ENCODE results near the gene ZMYND8.
"Not testable (repeated sequence)": the region's sequence is repeated elsewhere in the genome, so short reads cannot be mapped to it uniquely, and the experiment has no call there.

ZMYND8 gene

DNA sequence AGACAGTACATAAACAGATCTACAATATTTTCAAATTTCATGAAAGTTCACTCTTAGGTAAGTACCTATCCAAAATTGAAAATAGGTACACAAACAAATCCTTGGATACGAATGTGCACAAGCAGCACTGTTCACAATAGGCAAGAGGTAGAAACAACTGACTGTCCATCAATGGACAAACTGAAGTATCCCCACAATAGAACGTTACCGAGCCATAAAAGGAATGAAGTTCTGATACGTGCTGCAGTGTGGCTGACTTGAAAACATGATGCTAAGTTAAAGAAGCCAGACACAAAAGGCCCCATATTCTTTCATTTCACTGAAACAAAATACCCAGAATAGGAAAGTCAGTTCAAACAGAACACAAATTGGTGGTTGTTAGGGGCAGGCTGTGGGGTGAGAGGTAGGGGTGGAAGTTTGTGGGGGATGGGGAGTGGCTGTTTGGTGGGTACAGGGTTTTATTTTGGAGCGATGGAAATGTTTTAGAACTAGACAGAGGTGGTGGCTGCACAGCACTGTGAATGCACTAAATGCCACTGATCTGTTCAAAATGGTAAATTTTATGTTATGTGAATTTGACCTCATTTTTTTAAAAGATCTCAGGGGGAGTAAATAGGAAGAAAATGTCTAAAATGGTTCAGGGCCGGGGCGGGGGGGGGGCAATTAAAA is 89.5 kb downstream of the ZMYND8 start:
- H3K4me3 ChIP-seq (ENCODE audit: low read length) = no peak overlapping the region
- no peak for DNase-seq (ENCODE audit: low read depth)
- TF ChIP-seq, protein P1, sequence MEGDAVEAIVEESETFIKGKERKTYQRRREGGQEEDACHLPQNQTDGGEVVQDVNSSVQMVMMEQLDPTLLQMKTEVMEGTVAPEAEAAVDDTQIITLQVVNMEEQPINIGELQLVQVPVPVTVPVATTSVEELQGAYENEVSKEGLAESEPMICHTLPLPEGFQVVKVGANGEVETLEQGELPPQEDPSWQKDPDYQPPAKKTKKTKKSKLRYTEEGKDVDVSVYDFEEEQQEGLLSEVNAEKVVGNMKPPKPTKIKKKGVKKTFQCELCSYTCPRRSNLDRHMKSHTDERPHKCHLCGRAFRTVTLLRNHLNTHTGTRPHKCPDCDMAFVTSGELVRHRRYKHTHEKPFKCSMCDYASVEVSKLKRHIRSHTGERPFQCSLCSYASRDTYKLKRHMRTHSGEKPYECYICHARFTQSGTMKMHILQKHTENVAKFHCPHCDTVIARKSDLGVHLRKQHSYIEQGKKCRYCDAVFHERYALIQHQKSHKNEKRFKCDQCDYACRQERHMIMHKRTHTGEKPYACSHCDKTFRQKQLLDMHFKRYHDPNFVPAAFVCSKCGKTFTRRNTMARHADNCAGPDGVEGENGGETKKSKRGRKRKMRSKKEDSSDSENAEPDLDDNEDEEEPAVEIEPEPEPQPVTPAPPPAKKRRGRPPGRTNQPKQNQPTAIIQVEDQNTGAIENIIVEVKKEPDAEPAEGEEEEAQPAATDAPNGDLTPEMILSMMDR (IDR thresholded peaks at IDR 0.05; ENCODE audit: insufficient read depth, low read depth, low read length, missing control alignments) = no peak

DNA sequence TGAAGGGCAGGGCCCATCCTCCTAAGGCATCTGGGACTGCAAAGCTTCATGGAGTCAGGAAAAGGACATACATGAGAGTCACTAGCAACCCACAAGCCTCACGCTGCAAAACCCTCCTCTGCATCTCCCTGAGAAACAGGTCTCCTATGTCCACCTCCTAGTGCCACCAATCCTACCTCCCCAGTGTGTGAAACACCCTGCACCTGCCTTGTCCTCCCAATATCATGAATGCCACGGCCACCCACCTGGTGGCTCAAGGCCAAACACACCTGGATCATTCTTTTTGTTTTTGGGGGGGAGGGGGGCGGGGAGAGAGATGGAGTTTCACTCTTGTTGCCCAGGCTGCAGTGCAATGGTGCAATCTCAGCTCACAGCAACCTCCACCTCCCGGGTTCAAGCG is 90.5 kb downstream of the ZMYND8 start:
- DNase-seq (ENCODE audit: low read depth) = no peak
- TF ChIP-seq, protein P1 (IDR thresholded peaks at IDR 0.05; ENCODE audit: insufficient read depth, low read depth, low read length, missing control alignments) = no peak
- no peak overlapping the region for H3K4me3 ChIP-seq (ENCODE audit: low read length)

DNA sequence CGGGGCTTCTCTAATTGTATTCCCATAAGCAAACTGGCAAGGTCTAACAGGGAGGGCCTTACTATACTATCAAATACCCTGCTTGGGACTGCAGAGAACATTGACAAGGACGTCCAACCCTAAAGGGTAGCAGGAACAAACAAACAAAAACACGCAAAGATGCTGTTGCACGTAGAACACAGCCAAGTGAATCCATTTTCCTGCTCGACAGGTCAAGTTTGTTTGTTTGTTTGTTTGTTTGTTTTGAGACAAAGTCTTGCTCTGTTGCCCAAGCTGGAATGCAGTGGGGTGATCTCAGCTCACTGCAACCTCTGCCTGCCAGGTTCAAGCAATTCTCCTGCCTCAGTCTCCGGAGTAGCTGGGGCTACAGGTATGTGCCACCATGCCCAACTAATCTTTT is 91.3 kb downstream of the ZMYND8 start:
- no peak for DNase-seq (ENCODE audit: low read depth)
- TF ChIP-seq, protein P1 (IDR thresholded peaks at IDR 0.05; ENCODE audit: insufficient read depth, low read depth, low read length, missing control alignments) = no peak
- no peak overlapping the region for H3K4me3 ChIP-seq (ENCODE audit: low read length)

DNA sequence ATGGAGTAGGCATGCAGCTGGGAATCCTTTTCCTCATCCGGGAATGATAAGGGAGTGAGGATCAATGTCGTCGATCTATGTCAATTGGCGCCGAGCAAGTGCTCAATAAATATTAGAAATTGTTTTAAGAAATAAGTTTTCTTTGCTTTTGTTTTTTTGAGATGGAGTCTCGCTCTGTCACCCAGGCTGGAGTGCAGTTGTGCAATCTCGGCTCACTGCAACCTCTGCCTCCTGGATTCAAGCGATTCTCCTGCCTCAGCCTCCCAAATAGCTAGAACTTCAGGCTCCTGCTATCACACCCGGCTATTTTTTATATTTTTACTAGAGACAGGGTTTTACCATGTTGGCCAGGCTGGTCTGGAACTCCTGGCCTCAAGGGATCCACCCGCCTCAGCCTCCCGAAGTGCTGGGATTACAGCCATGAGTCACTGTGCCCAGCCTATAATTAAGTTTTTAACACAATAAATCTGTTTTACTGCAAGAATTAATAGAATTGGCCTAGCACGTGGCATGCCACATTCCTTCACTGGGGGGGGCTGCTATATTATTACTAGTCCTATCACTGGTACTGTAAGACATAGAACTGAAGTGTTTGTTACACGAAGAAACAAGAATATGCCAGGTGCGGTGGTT is 92.2 kb downstream of the ZMYND8 start:
- not testable (repeated sequence) for DNase-seq (ENCODE audit: low read depth); H3K4me3 ChIP-seq (ENCODE audit: low read length)

DNA sequence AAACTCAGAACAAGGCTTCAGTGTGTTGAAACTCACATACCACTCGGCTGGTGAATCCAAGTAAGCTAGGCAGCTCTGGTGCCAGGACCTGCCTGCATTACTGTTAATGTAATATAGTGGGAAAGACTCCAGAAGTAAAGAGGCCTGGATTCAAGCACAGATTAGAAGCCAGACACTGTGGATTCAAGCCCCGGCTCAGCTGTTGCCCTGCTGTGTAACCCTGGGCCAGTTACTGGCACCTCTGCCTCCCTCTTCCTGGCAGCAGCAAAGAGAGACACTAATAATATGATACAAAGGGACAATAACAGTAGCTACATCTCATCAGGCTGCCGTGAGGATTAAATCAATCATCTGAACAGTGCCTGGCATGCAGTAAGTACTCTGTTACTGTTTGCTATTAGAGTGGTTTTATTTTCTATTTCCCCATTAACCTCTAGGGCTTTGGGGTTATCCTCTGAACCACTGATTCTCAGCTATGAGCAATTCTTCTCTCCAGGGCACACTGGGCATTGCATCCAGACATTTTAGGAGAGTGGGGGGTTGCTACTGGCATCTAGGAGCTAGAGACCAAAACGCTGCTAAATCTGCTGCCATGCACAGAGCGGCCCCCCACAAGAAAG is 92.9 kb downstream of the ZMYND8 start:
- H3K4me3 ChIP-seq (ENCODE audit: low read length) = no peak overlapping the region
- TF ChIP-seq, protein P1 (IDR thresholded peaks at IDR 0.05; ENCODE audit: insufficient read depth, low read depth, low read length, missing control alignments) = no peak
- DNase-seq (ENCODE audit: low read depth) = no peak

DNA sequence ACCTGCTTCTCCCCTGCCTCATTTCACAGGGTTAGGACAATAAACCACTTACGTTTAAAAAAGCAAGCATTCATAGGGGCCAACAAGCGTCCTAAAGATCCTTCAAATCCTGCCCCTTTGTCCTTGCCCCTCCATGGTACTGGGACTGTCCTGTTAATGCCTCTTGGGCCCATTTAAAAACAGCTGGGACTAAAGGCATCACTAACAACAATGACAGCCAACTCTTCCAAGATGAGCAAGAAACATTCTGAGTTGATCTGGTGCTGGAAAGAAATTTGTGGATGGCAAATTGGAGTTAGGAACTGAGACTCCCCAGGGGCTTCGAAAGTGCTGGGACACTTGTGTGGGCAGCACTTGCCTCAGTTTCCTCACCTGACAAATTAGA is 93.4 kb downstream of the ZMYND8 start:
- DNase-seq (ENCODE audit: low read depth) = no peak
- TF ChIP-seq, protein P1 (IDR thresholded peaks at IDR 0.05; ENCODE audit: insufficient read depth, low read depth, low read length, missing control alignments) = no peak
- H3K4me3 ChIP-seq (ENCODE audit: low read length) = no peak overlapping the region

DNA sequence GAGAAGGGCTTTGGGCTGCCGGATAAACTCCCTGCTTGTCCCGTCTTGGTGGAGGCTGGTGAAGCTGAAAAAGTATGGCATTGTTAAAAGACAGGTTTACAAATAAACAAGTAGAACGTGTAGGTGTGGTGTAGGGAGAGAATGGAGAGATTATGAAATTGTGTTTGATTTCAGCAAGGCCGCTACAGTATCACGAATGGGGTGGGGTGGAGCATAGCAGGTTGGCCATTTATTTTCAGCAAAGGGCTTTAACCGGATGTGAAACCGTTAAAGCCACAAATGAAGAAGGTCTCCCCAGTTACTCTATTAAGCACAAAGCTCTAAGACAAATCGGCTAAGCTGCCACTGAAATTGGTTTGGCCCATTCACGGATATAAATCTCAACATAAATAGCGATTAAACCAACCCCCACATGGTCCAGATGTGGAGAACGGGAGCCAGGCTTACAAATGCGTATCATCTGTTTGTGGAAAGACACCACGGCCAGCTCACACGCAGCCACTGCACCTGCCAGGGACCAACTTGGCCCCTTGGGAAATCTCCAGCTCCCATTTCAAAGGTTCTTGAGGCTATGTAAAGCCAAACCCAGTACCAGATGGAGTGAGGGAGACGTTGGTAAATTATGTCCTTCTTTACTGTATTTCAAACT is 94.0 kb downstream of the ZMYND8 start:
- no peak for DNase-seq (ENCODE audit: low read depth)
- H3K4me3 ChIP-seq (ENCODE audit: low read length) = no peak overlapping the region
- TF ChIP-seq, protein P1 (IDR thresholded peaks at IDR 0.05; ENCODE audit: insufficient read depth, low read depth, low read length, missing control alignments) = no peak

Data from epithelial cell of esophagus (primary cell).